ENCODE data around the gene GJC1.
"Not testable (repeated sequence)": the region's sequence is repeated elsewhere in the genome, so short reads cannot be mapped to it uniquely, and the experiment has no call there.

GJC1 gene

DNA sequence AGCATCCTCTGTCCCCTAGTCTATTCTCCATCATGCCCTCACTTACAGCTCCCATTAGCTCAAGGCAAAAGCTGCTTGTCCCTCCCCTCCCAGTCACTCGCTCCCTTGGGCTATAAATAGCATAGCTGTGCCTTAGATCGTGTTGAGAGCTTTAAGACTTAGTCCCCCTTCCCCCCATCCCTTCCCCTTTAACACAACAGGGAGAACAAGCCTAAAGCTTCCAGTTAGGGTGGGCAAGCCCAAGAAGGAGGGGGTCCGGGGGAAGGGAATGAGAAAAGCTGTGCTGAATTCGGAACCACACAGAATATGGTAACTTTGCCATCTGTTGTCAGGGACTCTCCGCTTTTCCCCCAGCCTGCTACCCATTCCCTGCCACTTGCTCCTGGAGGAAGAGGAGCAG, 12.7 kb upstream of the GJC1 start:
- no peak for DNase-seq

DNA sequence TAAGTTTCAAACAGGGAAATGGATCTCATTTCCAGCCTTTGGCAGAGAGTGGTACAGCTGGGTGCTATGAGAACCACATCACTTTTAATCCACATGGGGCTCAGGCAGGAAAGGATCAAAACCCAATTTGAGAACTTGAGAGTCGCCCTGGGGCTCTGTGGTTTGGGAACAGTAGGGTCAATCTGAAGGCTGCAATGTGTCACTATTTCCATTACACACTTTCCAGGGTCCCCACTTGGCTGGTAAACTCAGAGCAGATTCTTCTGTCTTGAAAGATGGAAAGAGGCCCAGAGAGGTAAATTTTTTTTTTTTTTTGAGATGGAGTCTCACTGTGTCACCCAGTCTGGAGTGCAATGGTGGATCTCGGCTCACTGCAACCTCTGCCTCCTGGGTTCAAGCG, 10.8 kb upstream of the GJC1 start:
- DNase-seq, result no peak

DNA sequence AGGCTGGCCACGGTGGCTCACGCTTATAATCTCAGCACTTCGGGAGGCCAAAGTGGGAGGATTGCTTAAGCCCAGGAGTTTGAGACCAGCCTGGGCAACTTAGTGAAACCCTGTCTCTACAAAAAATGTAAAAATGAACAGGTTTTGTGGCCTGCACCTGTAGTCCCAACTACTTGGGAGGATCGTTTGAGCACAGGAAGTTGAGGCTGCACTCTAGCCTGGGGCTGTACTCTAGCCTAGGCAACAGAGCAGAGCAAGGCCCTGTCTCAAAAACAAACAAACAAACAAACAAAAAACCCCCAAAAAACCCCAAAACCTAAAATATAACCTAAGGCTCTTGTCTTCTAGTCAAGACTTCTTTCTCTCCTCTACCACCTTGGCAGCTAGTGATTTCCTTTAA, 10.2 kb upstream of the GJC1 start:
- no peak for DNase-seq

DNA sequence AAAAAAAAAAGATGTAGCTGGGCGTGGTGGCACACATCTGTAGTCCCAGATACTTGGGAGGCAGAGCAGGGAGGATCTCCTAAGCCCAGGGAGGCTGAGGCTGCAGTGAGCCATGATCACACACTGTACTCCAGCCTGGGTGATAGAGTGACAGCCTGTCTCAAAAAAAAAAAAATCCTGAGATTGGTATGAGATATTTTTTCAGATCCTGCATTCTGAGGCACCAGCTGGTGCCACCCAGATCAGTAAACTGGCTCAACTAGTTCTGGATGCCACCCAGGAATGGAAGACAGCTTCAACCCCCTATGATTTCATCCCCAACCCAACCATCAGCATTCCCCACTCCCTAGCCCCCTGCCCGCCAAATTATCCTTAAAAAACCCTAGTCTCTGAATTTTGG, 7.1 kb upstream of the GJC1 start:
- no peak for DNase-seq

DNA sequence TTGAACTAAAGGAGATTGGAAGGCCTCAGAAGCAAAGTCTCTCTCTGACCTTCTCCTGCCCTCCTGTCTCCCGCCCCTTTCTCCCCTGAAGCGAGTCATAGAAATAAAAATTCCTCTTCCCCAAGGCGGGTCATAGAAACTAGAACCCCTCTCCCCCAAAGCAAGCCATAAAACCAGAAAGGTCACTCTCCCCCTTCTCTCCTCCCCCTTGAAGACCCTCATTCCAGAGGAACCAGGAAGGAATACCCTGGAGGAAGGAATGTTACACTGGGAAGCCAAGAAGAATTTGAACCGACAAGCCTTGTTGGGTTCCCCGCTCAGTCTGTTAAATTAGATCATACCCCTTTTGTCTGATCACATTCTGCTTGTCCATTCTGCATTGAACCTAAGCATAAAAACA, 2.7 kb upstream of the GJC1 start:
- DNase-seq, result no peak

DNA sequence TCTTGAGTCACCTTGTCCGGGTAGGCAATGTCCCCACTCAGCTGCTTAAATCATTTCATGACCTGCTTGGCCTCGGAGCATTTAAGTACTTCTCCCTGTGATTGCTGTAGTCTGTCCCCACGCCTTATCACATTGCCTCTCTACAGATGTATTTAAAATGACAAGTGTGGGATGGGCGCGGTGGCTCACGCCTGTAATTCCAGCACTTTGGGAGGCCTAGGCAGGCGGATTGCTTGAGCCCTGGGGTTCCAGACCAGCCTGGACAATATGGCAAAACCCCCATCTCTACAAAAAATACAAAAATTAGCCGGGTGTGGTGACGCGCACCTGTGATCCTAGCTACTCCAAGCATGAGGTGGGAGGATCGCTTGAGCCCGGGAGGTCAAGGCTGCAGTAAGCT, 1.3 kb upstream of the GJC1 start:
- DNase-seq, result no peak

DNA sequence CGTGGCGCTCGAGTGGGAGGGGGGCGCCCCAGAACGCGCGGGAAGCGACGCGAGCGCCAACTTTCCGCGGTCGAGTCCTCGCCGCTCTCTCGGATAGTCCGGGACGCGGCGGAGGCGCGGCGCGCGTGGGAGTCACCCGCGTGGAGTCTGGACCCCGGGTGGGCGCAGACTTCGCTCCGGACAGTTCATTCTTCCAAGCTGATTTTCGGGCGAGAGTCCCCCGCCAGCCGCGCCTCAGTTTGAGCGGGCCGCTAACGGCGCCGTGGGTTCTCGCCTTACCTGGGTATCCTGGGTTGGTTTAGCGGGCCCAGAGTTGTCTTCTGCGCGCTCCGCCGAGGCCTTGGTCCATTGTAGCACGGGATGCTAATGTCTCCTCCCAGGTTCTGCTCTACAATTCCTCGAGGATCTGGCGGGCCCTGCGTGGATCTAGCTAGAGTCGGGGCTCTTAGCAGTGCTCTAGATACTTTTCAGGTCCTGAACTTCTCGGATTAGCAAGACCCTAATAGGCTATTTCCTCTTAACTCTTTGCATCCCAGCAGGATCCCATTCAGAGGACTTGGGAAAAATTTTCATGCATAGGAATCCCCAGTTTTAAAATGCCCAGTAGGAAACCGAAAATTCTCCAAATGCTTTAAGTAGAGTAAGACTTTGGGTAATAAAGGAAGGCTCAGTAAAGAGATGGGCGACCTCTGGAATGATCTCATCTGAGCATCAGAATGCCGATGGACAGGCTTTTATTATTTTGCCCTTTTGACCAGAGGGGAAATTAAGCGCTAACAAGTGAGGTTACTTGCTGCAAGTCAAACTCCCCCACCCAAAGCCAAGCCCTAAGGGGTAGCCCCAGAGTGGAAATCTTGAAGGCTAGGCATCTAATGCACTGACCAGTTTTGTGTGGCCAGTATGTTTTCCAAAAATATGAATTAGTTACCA, 537 bp upstream of the GJC1 start:
- peak; percentile 39 for DNase-seq

DNA sequence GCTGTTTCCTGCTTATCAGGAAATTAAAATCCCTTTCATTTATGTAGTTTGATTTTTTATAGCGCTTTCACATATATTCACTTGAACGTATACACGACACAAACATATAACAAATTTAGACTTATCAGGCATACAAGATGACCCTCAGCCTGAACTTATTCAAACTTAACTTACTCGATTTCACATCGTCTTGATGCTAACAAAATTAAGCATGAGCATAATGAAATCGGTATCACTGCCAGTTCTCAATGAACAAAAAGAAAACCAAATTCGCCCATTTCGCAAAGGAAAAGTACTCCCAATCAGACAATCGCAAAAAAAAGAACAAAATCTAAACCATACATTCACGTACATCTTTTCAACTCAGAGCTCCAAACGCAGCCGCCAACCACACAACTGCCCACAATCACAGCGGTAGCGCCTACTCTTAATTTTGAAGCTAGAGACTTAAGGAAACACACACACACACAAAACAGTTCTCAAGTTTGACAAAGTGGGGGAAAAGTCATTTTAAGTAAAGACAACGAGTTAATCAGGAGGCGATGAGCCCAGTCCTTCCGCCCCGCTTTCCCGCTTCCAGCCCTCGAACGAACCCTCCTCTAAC, 1.1 kb downstream of the GJC1 start:
- DNase-seq, result peak; percentile 48

DNA sequence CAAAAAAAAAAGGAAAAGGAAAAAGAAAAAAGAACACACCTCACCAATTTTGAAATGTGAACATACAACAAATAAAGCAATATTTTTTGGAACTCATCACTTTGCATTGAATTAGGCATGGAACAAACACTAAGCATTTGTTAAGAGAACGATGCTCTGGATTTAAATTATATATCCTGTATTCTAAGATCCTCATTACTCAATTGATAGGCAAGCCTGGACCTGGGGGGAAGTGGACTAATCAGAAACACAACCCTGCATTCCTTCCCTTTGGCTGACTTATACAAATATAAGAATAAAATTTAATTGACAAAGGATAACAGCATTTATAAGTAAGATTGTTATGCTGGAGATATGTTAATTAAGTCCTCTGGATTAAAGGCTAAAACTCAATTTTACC, 2.2 kb downstream of the GJC1 start:
- DNase-seq, result no peak

DNA sequence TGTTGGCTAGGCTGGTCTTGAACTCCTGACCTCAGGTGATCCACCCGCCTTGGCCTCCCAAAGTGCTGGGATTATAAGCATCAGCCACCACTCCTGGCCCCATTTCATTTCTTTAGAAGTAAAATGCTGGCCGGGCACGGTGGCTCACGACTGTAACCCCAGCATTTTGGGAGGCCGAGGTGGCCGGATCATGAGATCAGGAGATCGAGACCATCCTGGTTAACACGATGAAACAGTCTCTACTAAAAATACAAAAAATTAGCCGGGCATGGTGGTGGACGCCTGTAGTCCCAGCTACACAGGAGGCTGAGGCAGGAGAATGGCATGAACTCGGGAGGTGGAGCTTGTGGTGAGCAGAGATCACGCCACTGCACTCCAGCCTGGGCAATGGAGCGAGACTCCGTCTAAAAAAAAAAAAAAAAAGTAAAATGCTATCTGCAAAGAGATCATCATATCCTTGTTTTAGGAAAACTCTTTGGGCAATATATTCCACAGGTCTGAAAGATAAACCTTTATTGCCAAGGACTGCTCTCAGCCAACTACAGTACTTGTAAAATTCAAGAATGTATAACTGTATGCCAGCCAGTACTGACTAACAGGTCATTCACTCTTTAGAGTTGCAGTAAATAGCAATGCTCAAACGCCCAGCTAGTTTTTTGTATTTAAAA, 3.8 kb downstream of the GJC1 start:
- DNase-seq, result no peak

DNA sequence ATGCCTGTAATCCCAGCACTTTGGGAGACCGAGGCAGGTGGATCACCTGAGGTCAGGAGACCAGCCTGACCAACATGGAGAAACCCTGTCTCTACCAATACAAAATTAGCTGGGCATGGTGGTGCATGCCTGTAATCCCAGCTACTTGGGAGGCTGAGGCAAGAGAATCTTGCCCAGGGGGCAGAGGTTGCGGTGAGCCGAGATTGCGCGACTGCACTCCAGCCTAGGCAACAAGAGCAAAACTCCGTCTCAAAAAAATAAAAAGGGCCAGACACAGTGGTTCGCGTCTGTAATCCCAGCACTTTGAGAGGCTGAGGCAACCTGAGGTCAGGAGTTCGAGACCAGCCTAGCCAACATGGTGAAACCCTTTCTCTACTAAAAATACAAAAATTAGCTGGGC, 4.9 kb downstream of the GJC1 start:
- DNase-seq, result not testable (repeated sequence)

DNA sequence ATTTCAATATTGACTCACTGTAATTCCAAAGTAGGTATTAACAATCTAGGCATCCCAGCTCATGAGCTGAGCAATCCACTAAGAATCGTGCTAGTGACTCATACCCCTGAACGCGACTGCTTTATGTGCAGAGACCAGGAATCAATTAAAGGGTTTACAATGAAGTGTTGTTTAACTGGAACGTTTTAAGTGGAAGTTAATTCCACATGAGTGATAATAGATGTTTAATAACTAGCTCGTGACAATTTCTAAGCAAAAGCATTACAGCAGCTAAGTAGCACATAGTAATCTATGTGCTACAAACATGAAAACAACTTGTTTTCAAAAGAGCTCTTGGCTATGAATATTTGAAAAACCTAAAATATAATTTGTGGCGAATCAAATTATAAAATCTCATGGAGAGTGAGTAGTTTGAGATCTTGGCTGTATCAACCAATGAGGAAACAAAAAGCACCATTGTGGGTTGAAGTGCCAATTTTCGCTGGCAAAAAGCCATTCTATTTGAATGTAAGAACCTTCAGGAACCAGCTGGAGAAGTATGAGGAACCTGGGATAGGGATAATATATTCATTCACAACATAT, 9.4 kb downstream of the GJC1 start:
- peak; percentile 99 for DNase-seq

DNA sequence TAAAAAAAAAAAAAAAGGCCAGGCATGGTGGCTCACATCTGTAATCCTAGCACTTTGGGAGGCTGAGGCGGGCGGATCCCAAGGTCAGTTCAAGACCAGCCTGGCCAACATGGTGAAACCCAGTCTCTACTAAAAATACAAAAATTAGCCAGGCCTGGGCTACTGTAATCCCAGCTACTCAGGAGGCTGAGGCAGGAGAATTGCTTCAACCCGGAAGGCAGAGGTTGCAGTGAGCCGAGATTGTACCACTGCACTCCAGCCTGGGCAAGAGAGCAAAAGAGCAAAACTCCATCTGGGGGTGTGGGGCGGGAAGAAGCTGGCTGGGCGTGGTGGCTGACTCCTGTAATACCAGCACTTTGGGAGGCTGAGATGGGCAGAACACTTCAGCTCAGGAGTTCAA, 11.6 kb downstream of the GJC1 start:
- not testable (repeated sequence) for DNase-seq

DNA sequence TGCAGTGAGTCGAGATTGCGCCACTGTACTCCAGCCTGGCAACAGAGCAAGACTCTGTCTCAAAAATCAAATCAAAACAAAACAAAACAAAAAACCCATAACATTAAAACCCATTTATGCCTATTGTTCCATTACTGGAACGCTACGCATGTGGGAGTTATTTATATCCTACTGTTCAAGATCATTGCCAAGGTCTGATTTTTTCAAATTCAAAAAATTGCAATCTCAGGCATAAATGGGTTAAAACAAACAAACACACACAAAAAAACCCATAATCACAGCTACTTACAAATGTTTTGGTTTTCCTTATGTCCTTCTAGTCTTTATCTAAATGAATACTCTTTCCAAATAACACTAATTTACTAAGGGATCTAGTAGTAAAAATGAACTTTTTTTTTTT, 17.8 kb downstream of the GJC1 start:
- no peak for DNase-seq

DNA sequence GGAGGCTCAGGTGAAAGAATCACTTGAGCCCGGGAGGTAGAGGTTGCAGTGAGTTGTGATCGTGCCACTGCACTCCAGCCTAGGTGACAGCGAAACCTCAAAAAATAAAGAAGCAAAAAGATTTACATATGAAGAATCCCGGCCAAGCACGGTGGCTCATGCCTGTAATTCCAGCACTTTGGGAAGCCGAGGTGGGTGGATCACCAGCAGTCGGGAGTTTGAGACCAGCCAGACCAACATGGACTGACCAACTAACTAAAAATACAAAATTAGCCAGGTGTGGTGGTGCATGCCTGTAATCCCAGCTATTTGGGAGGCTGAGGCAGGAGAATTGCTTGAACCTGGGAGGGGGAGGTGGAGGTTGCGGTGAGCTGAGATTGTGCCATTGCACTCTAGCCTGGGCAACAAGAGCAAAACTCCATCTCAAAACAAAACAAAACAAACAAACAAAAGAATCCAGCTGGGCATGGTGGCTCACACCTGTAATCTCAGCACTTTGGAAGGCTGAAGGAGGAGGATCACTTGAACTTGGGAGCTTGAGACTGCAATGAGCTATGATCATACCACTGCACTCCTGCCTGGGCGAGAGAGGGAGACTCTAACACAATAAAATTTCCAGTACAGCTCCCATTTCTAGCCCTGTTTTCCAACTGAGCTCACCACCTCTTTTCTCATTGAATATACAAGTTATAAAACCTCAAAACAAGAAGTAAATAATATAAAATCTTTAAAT, 21.3 kb downstream of the GJC1 start:
- DNase-seq, result not testable (repeated sequence)

DNA sequence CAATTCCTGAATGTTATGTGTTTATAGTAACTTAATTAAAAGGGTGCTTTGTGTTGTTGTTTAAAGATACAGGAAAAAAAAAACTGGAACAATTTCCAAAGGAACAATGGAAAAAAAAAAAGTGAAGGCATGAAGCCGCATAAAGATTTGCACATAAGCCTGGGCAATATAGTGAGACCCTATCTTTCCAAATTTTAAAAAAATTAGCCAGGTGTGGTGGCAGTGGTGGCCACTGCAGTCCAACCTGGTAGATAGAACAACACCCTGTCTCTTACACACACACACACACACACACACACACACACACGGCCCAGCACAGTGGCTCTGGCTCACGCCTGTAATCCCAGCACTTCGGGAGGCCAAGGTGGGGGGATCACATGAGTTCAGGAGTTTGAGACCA, 21.9 kb downstream of the GJC1 start:
- no peak for DNase-seq

DNA sequence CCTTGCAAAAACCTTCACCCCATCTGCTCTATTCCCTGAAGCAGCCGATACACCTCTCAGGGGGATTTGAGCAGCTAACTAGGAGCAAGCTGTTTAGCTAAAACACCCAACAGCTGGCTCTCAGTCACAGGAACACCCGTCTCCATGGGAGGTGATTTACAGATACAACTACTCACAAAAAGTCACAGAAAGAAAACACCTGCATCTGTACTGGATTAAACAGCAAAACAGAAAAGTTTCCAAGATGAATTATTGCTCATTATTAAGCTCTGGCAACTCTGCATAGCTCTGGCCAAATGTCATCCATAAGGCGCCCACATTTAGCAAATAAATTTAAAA, 22.3 kb downstream of the GJC1 start:
- no peak for DNase-seq

DNA sequence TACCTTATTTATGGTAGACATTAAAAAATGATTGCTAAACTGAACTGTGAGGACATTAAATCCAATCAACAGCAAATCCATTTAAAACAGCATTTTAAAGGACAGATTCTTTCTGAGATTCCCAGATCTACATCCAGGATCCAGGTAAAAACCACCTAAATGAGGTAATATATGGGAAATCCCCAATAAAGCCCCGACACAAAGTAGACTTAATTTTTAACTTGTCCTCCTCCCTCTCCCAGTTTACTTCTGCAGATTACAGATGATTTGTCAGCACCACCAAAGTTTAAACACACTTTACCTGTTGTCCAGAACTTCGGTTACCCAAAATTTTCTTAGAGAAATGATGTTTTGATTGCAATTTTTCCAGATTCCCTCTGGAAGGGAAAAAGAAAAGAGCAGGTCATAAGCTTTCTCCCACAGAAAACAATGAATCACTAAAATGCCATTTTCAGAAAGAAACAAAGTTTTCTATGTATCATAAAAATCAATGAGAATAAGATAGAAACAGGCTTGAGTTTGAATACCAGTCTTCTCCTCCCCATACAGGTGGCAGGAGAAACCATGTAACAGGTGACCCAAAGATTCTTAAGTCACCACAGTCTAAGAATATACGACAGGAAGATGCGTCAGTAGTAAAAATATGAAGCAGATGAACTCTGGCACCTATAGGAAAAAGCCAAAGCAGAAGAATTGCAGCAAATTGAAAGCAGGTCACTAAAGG, 22.8 kb downstream of the GJC1 start:
- DNase-seq, result no peak

DNA sequence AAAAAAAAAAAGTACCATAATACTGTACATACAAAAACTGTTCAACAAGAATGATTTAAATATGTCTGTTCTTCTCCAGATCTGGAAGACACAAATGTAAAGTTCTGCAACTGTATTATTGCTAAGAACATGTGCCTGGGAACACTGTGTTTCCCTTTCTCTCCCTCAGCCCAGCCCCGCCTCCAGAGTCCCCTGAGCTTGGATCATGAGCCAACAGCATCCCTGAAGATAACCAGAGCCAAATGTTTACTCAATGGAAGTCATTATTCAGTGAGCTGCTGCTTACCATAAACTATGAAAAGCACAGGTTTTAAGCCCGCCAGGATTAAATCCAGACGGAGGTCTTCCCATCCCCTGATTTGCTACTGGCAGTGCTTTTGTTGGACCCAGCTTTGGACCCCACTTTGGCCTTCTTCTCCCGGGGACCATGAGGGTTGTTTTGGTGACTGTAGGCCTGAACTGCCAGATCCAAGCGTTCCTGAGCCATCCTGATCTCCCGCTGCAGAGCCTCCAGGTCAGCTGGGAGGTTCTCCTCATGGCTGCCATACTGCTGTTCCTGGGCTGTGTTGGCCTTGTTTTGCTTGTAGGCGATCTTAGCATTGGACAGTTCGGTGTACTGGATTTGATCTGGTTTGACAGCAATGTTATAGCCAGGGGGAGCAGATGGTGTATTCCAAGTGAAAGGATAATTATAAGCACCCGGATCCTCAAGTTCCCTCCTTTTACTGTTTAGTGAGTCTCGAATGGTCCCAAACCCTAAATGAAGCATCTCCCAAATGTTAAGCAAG, 25.6 kb downstream of the GJC1 start:
- DNase-seq, result no peak

DNA sequence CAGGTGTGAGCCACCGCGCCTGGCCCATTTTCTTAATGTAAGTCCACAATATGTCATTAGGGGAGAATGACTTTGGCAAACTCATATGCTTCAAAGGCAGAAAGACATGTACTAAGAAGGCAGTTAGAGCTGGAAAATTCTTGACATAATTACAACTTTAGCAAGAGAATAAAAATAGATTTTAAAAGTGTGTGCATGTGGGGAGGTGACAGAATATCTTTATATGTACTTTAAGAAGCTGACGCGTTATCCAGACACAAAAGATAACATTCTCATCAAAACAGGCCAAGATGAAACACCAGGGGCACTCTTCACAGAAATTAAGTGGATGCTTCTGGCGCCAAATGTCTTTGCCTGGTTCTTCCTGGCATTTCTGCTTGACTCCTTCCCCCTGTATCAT, 28.2 kb downstream of the GJC1 start:
- no peak for DNase-seq

DNA sequence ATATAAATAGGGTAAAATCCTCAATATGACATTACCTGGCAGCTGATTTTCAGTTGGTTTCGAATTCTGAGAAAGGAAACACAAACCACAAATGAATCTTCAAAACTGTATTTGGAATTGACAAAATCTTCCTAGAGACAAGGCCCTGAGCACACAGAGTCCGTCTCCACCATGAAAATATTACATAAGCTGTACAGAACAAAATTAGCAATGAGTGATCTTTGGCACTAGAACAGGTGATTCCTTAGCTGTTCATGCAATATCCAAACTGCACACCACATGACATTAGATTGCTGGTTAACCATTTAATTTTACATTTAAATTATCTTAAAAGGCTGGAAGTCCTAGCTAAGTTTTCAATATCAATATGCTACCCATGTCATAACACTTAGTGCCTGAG, 31.7 kb downstream of the GJC1 start:
- no peak for DNase-seq

DNA sequence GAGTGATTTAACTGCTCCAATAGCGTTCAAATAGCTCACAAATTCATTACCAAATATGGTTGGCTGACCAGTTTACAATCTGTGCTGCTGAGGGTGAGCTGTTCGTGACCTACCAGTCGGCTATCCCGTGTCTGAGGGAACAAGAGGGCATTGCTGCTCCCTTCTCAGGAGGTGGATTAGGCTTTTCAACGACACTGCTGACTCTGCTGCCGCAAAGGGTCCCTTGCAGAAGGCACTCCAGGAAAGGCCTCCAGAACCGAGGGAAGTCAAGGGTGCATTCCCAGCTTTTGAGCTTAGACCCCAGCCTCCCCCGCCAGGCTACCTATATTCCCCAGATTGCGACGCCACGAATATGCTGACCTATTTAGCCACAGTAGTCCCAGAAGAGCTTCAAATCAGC, 32.3 kb downstream of the GJC1 start:
- no peak for DNase-seq

All from DMS79 treated with DMSO at 0.1 percent for 48 hours (cell line).